Right cardiac atrium (tissue), 5 donors: ENCODE data around the gene OSCAR. TPM values are rescaled to one million over a fixed set of nuclear protein-coding genes. Genes with fewer than 3 reads are reported as not detected.

Experiments
- ATAC-seq, 2 donors: fragments of 200-7000 bp; cut with Tn5 transposase; one replicate each; pipeline versions ENCODE4 v1.8.0 to v1.9.1; 2020; ENCODE audit warnings: moderate library complexity in 2 of 2, mild to moderate bottlenecking in 1 of 2
- DNase-seq, 3 donors: peaks; one replicate each; pipeline ENCODE4 v3.0.0-alpha.2; 2020
- H3K27ac ChIP-seq: one replicate; pipeline ENCODE4 v1.5.1; 2013; ENCODE audit warnings: mild to moderate bottlenecking, low read length, control low read depth, moderate library complexity
- H3K27me3 ChIP-seq: one replicate; pipeline ENCODE4 v1.6.1; 2013; ENCODE audit not compliant: control insufficient read depth, insufficient read depth
- H3K4me1 ChIP-seq: one replicate; pipeline ENCODE4 v1.6.1; 2013; ENCODE audit warnings: low read length; ENCODE audit not compliant: control insufficient read depth, insufficient read depth
- H3K4me3 ChIP-seq: one replicate; pipeline ENCODE4 v1.5.1; 2013; ENCODE audit warnings: low read length, control low read depth
- H3K9me3 ChIP-seq: one replicate; pipeline ENCODE4 v1.6.1; 2013; ENCODE audit warnings: low read length; ENCODE audit not compliant: control insufficient read depth
- WGBS: extraction: QIAGEN DNeasy Blood & Tissue Kit; methylation state at CpG from one replicate; pipeline ENCODE4 v1.1.7; 2013; 5-methylcytosine and 5-hydroxymethylcytosine counted together
- intact Hi-C, 4 donors: fragments of 100-400 bp; cut with DNase I; formaldehyde crosslinking; loops; one replicate each; pipeline versions ENCODE4 v1.11.0 to v1.14.0; 2022 to 2023
- polyA plus RNA-seq: library from polyadenylated mRNA; stranded (reverse); fragments of 200-250 nt; gene quantifications from one replicate; pipeline ENCODE4 v1.2.3, GENCODE V29; 2013
- total RNA-seq, 4 donors: library from RNA; stranded (reverse); fragmentation: NEBNext Ultra II Directional; extraction: Animal tissue kit (Norgen Biotek cat#: 25700); gene quantifications; one replicate each; pipeline ENCODE4 v1.2.1, GENCODE V29; 2021
- donor health status: healthy with polysubstance abuse.
- donor health status: DM: no; HTN: yes; CAD: no.
- donor health status: DM: no; HTN: no; CAD: no.
- donor health status: DM: no; HTN: yes; CAD: no; lungs with severe emphysema.
- donor health status: DM: yes; HTN: yes; CAD: no.

The OSCAR gene
- total and polyA plus RNA-seq, 5 donors = 0.45 to 1.5 (median 0.96) TPM

DNA sequence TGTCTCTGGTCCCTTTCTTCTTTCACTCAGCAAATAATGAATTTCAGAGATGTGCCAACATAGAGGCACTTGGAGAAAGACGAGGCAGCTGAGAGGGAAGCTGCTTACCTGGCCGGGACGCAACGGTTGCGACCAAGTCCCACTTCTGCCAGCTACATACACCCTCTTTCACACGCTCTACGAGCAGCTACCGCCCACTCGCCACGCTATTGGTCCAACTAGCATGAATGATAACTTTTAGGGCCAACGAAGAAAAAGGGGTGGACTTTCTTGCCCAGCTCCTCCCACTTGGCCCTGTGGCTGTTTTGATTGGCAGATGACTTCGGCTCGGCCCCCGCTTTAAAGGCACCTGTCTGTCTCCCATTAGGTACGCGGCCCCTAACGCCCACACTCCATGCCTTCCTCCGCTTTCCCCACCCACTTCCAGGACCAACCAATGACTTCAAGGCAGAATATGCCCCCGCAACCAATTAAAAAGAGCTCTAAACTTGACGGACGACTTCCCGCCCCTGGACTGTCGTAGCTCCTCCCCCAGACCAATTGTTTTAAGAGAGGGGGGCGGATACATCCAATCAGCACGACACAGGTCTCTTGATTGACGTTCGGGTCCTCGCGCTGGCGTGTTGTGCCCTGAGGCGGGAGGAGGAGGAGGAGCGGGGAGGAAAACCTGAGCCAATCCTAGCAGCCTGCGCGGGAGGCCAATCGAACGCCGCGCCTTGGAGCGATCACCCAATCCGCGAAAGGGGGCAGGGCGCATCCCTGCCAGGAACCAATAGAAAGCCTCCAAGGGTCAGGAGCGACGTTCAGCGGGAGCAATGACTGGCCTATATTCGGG is 36.5 kb upstream of the OSCAR start:
- DNase-seq = peak; percentile 99 to 100 (median 100)
- Histone ChIP-seq H3K27ac (peak overlapping the region; percentile 40), H3K9me3 (no peaks in the 10 kb centered on the region), H3K4me1 (peaks cover 5% of the 10 kb centered on the region), H3K27me3 (no peaks in the 10 kb centered on the region), H3K4me3 (peak overlapping the region; percentile 88)
- WGBS = under 1% methylated on average over 46 of the region's 46 CpGs
- intact Hi-C loops = no loop called here
- ATAC-seq = peak; percentile 94 to 95

DNA sequence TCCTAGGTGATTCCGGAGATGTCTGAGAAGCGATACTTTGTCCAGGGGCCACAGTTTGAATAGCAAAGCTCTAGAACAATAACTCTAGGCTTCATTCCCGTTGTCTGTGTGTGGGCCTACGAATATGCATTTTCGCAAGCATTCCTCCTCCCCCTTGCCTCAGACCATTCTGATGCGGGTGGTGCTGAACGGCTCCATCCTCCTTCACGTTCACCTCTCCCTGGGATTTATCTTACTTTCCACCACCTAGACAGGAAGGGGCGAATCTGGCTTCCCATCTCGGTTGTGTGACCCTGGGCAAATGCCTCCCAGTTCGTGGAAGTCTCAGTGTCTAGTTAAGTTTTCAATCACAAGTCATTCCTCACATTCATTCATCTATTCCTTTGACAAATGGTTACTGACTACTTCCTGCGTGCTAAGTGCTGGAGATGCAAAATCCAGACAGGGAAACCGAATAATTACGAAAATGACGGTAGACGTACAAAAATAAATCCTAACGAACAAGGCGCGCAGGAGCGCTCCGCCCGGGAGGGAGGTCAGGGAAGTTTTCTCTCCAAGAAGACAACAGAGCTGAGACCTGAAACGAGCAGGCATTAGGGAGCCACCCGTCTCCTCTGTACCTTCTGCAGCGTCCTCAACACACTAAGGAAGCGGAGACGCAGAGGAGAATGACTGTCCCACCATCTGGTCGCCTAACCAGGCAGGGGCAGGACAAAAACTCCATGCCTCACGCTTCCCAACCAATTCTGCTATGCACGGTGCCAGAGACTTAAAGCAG is 35.7 kb upstream of the OSCAR start:
- DNase-seq (peak in 1 of 3 donors; percentile 51), ATAC-seq (no peak)
- Histone ChIP-seq H3K9me3 (no peaks in the 10 kb centered on the region), H3K4me3 (peak overlapping the region; percentile 54), H3K27ac (peak overlapping the region; percentile 40), H3K27me3 (no peaks in the 10 kb centered on the region), H3K4me1 (peaks cover 5% of the 10 kb centered on the region)
- 3% methylated on average over 30 of the region's 30 CpGs for WGBS
- intact Hi-C loops = no loop called here

DNA sequence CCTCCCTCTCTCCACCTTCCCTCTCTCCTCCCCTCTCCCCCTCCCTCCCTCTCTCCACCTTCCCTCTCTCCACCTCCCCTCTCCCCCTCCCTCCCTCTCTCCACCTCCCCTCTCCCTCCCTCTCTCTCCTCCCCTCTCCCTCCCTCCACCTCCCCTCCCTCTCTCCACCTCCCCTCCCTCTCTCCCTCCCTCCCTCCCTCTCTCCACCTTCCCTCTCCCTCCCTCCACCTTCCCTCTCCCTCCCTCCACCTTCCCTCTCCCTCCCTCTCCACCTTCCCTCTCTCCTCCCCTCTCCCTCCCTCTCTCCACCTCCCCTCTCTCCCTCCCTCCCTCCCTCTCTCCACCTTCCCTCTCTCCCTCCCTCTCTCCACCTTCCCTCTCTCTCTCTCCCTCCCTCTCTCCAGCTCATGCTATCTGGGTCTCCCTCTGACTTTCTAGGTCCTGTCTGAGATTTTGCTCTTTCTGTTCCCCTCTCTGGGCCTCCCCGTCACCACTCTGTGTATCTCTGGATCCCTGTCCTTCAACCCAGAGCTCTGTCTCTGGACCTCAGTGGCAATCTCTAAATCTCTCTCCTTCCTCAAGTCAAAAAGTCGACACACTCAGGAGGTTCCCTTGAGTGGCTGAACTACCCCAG is 33.5 kb upstream of the OSCAR start:
- Histone ChIP-seq H3K4me1 (peaks cover 3% of the 10 kb centered on the region), H3K27ac (no peak overlapping the region), H3K27me3 (no peaks in the 10 kb centered on the region), H3K9me3 (no peaks in the 10 kb centered on the region), H3K4me3 (no peak overlapping the region)
- 71% methylated on average over 2 of the region's 2 CpGs for WGBS
- no peak for DNase-seq
- intact Hi-C loops = no loop called here
- ATAC-seq = no peak

DNA sequence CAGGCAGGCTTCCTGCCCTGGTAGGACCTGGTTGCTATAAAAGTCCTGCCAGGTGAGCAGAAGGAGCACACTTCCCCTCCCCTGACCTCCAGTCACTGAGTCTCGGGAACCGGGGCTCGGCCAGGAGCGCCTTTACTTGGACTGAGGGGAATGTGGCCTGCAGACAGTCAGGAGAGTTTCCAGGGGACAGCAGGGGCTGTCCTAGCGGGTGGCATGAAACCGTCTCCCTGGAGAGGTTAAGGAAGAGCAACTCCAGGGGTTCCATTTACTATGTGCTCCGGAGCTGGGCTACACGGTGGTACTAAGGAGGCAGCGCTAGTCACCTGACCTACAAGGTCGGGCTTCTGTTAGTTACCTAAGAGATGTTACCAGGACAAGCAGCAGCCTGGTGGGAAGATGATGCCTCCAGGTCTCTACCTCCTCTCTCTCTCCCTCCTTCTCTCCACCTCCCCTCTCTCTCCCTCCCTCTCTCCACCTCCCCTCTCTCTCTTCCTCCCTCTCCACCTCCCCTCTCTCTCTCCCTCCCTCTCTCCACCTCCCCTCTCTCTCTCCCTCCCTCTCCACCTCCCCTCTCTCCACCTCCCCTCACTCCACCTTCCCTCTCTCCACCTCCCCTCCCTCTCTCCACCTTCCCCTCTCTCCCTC is 32.8 kb upstream of the OSCAR start:
- intact Hi-C loops = no loop called here
- WGBS = 80% methylated on average over 10 of the region's 10 CpGs
- no peak for ATAC-seq
- H3K27me3 ChIP-seq = no peaks in the 10 kb centered on the region
- peaks cover 2% of the 10 kb centered on the region for H3K4me1 ChIP-seq
- H3K27ac ChIP-seq = no peak overlapping the region
- peak in 1 of 3 donors; percentile 38 for DNase-seq
- H3K4me3 ChIP-seq = no peak overlapping the region
- no peaks in the 10 kb centered on the region for H3K9me3 ChIP-seq

DNA sequence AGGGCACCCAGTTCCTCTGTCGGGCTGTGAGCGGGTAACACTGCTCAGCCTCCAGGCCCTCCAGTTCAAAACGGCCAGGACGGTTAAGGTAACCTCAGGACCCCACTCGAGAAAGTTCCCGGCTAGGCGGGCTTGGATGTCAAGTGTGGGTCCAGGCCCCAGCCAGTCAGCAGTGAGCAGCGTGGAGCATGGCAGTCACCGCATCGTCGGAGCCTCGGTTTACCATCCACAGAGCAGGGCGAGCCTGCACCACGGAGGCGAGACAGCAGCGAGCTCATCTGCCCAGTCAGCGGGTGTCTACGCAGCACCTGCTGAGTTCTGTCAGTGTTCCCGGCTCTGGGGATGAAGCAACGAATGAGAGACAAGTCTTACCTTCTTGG is 29.0 kb upstream of the OSCAR start:
- intact Hi-C loops = no loop called here
- Histone ChIP-seq H3K4me1 (no peaks in the 10 kb centered on the region), H3K27me3 (no peaks in the 10 kb centered on the region), H3K27ac (no peak overlapping the region), H3K4me3 (no peak overlapping the region), H3K9me3 (no peaks in the 10 kb centered on the region)
- ATAC-seq (no peak), DNase-seq (peak in 1 of 3 donors; percentile 45)
- WGBS = 97% methylated on average over 20 of the region's 20 CpGs

DNA sequence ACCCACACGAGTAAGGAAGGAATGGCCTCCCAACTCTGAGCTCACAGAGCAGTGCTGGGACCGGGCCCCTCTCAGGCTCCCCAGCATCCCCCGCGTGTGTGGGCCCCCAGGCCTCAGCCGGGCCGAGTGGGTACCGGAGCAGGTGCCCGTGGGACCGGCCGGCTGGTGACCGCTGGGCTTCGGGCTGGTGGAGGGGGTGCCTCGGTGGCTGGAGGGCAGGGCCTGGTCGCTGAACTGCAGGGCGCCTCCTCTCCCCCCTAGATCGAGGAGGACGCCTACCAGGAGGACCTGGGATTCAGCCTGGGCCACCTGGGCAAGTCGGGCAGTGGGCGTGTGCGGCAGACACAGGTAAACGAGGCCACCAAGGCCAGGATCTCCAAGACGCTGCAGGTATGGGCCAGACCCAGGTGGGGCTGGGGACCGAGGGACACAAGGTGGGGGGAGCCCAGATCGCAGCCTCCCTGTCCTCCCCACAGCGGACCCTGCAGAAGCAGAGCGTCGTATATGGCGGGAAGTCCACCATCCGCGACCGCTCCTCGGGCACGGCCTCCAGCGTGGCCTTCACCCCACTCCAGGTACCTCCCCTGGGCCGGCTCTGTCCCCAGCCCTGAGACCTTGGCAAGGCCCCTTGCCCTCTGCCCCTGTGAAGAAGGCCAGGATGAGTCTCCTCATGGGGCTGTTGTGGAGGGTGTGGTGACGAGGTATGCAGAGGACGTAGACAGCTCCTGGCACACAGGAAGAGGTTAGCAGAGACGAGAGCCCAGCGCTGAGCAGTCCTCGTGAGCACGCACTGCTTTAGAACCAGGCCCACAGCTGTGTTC is 28.4 kb upstream of the OSCAR start:
- H3K4me1 ChIP-seq = no peaks in the 10 kb centered on the region
- no peaks in the 10 kb centered on the region for H3K27me3 ChIP-seq
- H3K27ac ChIP-seq = no peak overlapping the region
- 95% methylated on average over 41 of the region's 41 CpGs for WGBS
- no peak overlapping the region for H3K4me3 ChIP-seq
- no peaks in the 10 kb centered on the region for H3K9me3 ChIP-seq
- no peak for ATAC-seq
- DNase-seq = no peak
- intact Hi-C loops = no loop called here

DNA sequence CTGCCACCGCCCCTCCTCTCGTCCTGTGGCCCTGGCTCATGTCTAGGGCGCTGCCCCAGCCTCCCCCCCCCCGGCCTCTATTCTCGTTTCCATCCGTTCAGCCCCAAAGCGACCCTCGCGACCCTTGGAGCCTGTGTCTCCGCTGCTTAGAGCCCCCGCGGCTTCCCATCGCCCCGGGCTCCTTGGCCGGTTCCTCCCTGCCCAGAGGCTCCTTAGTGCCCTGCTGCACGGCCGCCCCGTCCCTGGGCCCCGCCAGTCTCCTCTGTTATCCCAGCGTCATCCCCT is 27.8 kb upstream of the OSCAR start:
- DNase-seq (peak in 1 of 3 donors; percentile 46), ATAC-seq (no peak)
- H3K27ac ChIP-seq = no peak overlapping the region
- H3K9me3 ChIP-seq = no peaks in the 10 kb centered on the region
- intact Hi-C loops = no loop called here
- H3K4me1 ChIP-seq = no peaks in the 10 kb centered on the region
- WGBS = 89% methylated on average over 20 of the region's 20 CpGs
- no peaks in the 10 kb centered on the region for H3K27me3 ChIP-seq
- H3K4me3 ChIP-seq = no peak overlapping the region

DNA sequence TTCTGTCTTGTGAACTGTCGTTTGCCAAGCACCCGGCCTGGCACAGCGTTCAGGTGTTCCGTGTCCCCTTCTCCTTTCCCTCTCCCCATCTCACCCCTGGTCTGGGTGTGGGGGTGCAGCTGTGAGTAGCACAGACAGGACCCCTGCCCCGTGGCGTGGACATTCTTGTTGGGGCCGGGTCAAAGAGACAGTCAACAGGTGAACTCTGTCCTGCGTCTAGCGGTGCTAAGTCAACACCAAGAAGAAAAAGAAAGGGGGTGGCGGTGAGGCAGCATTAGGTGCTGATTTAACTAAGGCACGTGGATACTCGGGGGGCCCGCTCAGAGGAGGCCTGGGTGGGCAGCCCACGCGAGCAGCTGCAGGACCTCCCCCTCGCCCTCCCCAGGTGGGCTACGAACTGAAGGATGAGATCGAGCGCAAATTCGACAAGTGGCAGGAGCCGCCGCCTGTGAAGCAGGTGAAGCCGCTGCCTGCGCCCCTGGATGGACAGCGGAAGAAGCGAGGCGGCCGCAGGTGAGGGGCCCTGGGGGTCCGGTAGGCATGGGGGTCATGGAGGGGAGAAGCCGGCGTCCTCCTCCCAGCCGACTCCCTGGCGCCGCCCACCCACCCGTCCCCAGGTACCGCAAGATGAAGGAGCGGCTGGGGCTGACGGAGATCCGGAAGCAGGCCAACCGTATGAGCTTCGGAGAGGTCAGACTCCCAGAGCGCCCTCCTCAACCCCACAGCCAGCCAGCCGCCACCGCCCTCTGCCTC is 27.3 kb upstream of the OSCAR start:
- ATAC-seq = no peak

DNA sequence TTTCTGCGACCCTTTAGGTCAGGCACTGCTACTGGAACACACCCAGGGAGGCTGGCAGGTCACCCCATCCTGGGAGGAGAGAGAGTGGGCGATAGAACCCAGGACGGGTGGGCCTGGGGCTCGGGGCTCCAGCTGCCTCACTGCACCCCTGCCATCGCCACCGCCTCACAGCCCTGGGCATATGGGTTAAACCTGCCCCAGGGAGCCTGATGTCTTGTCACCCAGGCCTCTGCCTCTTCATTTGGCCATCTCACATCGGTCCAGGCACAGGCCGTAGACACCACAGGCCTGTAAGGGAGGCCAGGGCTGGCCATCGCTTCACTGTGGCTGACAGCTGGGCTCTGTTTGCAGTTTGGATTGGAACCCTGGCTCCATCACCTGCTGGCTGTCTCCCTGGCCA is 25.1 kb upstream of the OSCAR start:
- 91% methylated on average over 9 of the region's 9 CpGs for WGBS
- Histone ChIP-seq H3K4me3 (no peak overlapping the region), H3K27me3 (no peaks in the 10 kb centered on the region), H3K27ac (no peak overlapping the region), H3K9me3 (no peaks in the 10 kb centered on the region), H3K4me1 (no peaks in the 10 kb centered on the region)
- ATAC-seq (no peak), DNase-seq (peak in 1 of 3 donors; percentile 32)
- intact Hi-C loops = no loop called here

More for the DNA sequence above, 27.3 kb upstream of the OSCAR start:
- peak in 1 of 3 donors; percentile 37 for DNase-seq
- H3K4me1 ChIP-seq = no peaks in the 10 kb centered on the region
- intact Hi-C loops = no loop called here
- no peaks in the 10 kb centered on the region for H3K27me3 ChIP-seq
- H3K9me3 ChIP-seq = no peaks in the 10 kb centered on the region
- H3K27ac ChIP-seq = no peak overlapping the region
- 93% methylated on average over 44 of the region's 44 CpGs for WGBS
- H3K4me3 ChIP-seq = no peak overlapping the region

DNA sequence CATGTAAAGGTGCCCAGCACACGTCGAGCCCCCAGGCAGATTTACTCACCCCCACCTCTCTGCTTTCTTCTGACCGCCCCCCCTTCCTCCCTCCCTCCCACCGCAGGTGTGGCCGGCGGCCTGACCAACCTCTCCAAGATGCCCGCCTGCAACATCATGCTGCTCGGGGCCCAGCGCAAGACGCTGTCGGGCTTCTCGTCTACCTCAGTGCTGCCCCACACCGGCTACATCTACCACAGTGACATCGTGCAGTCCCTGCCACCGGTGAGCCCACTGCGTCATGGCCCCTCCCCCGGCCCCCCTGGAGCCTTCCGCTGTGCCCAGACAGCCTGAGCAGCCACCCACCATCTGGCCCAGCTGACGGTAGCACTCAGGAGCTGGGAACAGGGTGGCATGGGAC is 23.8 kb upstream of the OSCAR start:
- WGBS = 92% methylated on average over 19 of the region's 19 CpGs
- DNase-seq (no peak), ATAC-seq (no peak)
- intact Hi-C loops = no loop called here
- H3K27ac ChIP-seq = no peak overlapping the region
- no peaks in the 10 kb centered on the region for H3K9me3 ChIP-seq
- no peaks in the 10 kb centered on the region for H3K27me3 ChIP-seq
- H3K4me1 ChIP-seq = no peaks in the 10 kb centered on the region
- no peak overlapping the region for H3K4me3 ChIP-seq
